Central memory CD8-positive, alpha-beta T cell (primary cell): ENCODE data around the gene GRIN2B.

ENCODE experiments used
- ATAC-seq: fragments of 150-1000 bp; cut with Tn5 transposase; replicated peaks from 2 replicates; pipeline ENCODE4 v1.10.0; 2022; ENCODE audit warnings: mild to moderate bottlenecking, moderate FRiP score, moderate number of reproducible peaks; ENCODE audit not compliant: poor library complexity, severe bottlenecking; ENCODE audit errors: extremely low read depth
- DNase-seq, 2 donors: peaks; one replicate each; pipeline ENCODE4 v3.0.0; 2021; ENCODE audit warnings: low spot score in 2 of 2
- H3K27ac Mint-ChIP-seq: one replicate; pipeline ENCODE4 v1.8.0; 2022; ENCODE audit warnings: low read depth, mild to moderate bottlenecking, moderate library complexity, mixed read lengths
- H3K27me3 Mint-ChIP-seq: one replicate; pipeline ENCODE4 v1.8.0; 2022; ENCODE audit warnings: mixed read lengths
- H3K36me3 Mint-ChIP-seq: one replicate; pipeline ENCODE4 v1.8.0; 2022; ENCODE audit warnings: mild to moderate bottlenecking, moderate library complexity, mixed read lengths; ENCODE audit not compliant: insufficient read depth
- H3K4me1 Mint-ChIP-seq: one replicate; pipeline ENCODE4 v1.8.0; 2022; ENCODE audit warnings: mixed read lengths
- H3K4me3 Mint-ChIP-seq: one replicate; pipeline ENCODE4 v1.8.0; 2022; ENCODE audit warnings: mild to moderate bottlenecking, moderate library complexity, mixed read lengths
- H3K9me3 Mint-ChIP-seq: one replicate; pipeline ENCODE4 v1.8.0; 2022; ENCODE audit warnings: mixed read lengths

Gene GRIN2B

GRCh38 chr12:13976880-13977279, 4.5 kb downstream of the GRIN2B start:
- ATAC-seq (no peak), DNase-seq (no peak)
- Mint-ChIP-seq H3K27ac (no peak overlapping the region), H3K4me3 (no peak overlapping the region), H3K4me1 (peaks cover 8% of the 10 kb centered on the region), H3K9me3 (no peaks in the 10 kb centered on the region), H3K27me3 (peaks cover 75% of the 10 kb centered on the region), H3K36me3 (no peaks in the 10 kb centered on the region)

- DNase-seq (no peak), ATAC-seq (no peak)
- no peak overlapping the region for H3K4me3 Mint-ChIP-seq
- peaks cover 67% of the 10 kb centered on the region for H3K27me3 Mint-ChIP-seq
- no peak overlapping the region for H3K27ac Mint-ChIP-seq
- no peaks in the 10 kb centered on the region for H3K36me3 Mint-ChIP-seq
- no peaks in the 10 kb centered on the region for H3K9me3 Mint-ChIP-seq
- H3K4me1 Mint-ChIP-seq = peaks cover 8% of the 10 kb centered on the region
Measured at GRCh38 chr12:13976028-13976584, 5.3 kb downstream of the GRIN2B start.

- H3K4me1 Mint-ChIP-seq = no peaks in the 10 kb centered on the region
- ATAC-seq (no peak), DNase-seq (no peak)
- no peak overlapping the region for H3K27ac Mint-ChIP-seq
- H3K36me3 Mint-ChIP-seq = no peaks in the 10 kb centered on the region
- no peaks in the 10 kb centered on the region for H3K9me3 Mint-ChIP-seq
- peaks cover 46% of the 10 kb centered on the region for H3K27me3 Mint-ChIP-seq
- H3K4me3 Mint-ChIP-seq = no peak overlapping the region
Measured at GRCh38 chr12:13973996-13974395, 7.4 kb downstream of the GRIN2B start.

GRCh38 chr12:13970803-13971202, 10.6 kb downstream of the GRIN2B start:
- Mint-ChIP-seq H3K27ac (no peak overlapping the region), H3K36me3 (no peaks in the 10 kb centered on the region), H3K9me3 (no peaks in the 10 kb centered on the region), H3K4me1 (no peaks in the 10 kb centered on the region), H3K4me3 (no peak overlapping the region), H3K27me3 (peaks cover 20% of the 10 kb centered on the region)
- no peak for DNase-seq
- no peak for ATAC-seq

- Mint-ChIP-seq H3K36me3 (no peaks in the 10 kb centered on the region), H3K4me1 (no peaks in the 10 kb centered on the region), H3K27ac (no peak overlapping the region), H3K27me3 (peaks cover 13% of the 10 kb centered on the region), H3K4me3 (no peak overlapping the region), H3K9me3 (no peaks in the 10 kb centered on the region)
- ATAC-seq (no peak), DNase-seq (no peak)
Measured at GRCh38 chr12:13968281-13968680, 13.1 kb downstream of the GRIN2B start.

GRCh38 chr12:13964666-13965065, 16.7 kb downstream of the GRIN2B start:
- H3K9me3 Mint-ChIP-seq = no peaks in the 10 kb centered on the region
- no peak overlapping the region for H3K4me3 Mint-ChIP-seq
- H3K27me3 Mint-ChIP-seq = peaks cover 21% of the 10 kb centered on the region
- no peak overlapping the region for H3K27ac Mint-ChIP-seq
- no peaks in the 10 kb centered on the region for H3K36me3 Mint-ChIP-seq
- DNase-seq (no peak), ATAC-seq (no peak)
- no peaks in the 10 kb centered on the region for H3K4me1 Mint-ChIP-seq

GRCh38 chr12:13962699-13963098, 18.7 kb downstream of the GRIN2B start:
- H3K27ac Mint-ChIP-seq = no peak overlapping the region
- H3K4me1 Mint-ChIP-seq = no peaks in the 10 kb centered on the region
- ATAC-seq = no peak
- peaks cover 33% of the 10 kb centered on the region for H3K27me3 Mint-ChIP-seq
- H3K9me3 Mint-ChIP-seq = peaks cover 10% of the 10 kb centered on the region
- H3K4me3 Mint-ChIP-seq = no peak overlapping the region
- no peak for DNase-seq
- H3K36me3 Mint-ChIP-seq = no peaks in the 10 kb centered on the region

- no peak overlapping the region for H3K4me3 Mint-ChIP-seq
- H3K27ac Mint-ChIP-seq = no peak overlapping the region
- no peaks in the 10 kb centered on the region for H3K4me1 Mint-ChIP-seq
- no peaks in the 10 kb centered on the region for H3K36me3 Mint-ChIP-seq
- peaks cover 10% of the 10 kb centered on the region for H3K9me3 Mint-ChIP-seq
- ATAC-seq (no peak), DNase-seq (no peak)
- H3K27me3 Mint-ChIP-seq = peaks cover 33% of the 10 kb centered on the region
Measured at GRCh38 chr12:13961971-13962370, 19.4 kb downstream of the GRIN2B start.

- Mint-ChIP-seq H3K27me3 (peaks cover 30% of the 10 kb centered on the region), H3K4me3 (no peak overlapping the region), H3K4me1 (no peaks in the 10 kb centered on the region), H3K27ac (no peak overlapping the region), H3K36me3 (no peaks in the 10 kb centered on the region), H3K9me3 (peaks cover 10% of the 10 kb centered on the region)
- DNase-seq (no peak), ATAC-seq (no peak)
Measured at GRCh38 chr12:13959131-13959723, 22.2 kb downstream of the GRIN2B start.

GRCh38 chr12:13957576-13957975, 23.8 kb downstream of the GRIN2B start:
- no peak overlapping the region for H3K4me3 Mint-ChIP-seq
- no peak overlapping the region for H3K27ac Mint-ChIP-seq
- H3K4me1 Mint-ChIP-seq = no peaks in the 10 kb centered on the region
- H3K27me3 Mint-ChIP-seq = peaks cover 13% of the 10 kb centered on the region
- ATAC-seq = no peak
- no peak for DNase-seq
- peaks cover 10% of the 10 kb centered on the region for H3K9me3 Mint-ChIP-seq
- no peaks in the 10 kb centered on the region for H3K36me3 Mint-ChIP-seq

GRCh38 chr12:13956060-13956590, 25.3 kb downstream of the GRIN2B start:
- DNase-seq (no peak), ATAC-seq (no peak)
- no peaks in the 10 kb centered on the region for H3K36me3 Mint-ChIP-seq
- no peak overlapping the region for H3K27ac Mint-ChIP-seq
- H3K4me3 Mint-ChIP-seq = no peak overlapping the region
- H3K4me1 Mint-ChIP-seq = no peaks in the 10 kb centered on the region
- H3K9me3 Mint-ChIP-seq = peaks cover 10% of the 10 kb centered on the region
- peaks cover 13% of the 10 kb centered on the region for H3K27me3 Mint-ChIP-seq

- no peak overlapping the region for H3K4me3 Mint-ChIP-seq
- no peak for DNase-seq
- ATAC-seq = no peak
- no peaks in the 10 kb centered on the region for H3K36me3 Mint-ChIP-seq
- no peaks in the 10 kb centered on the region for H3K4me1 Mint-ChIP-seq
- no peaks in the 10 kb centered on the region for H3K27me3 Mint-ChIP-seq
- no peak overlapping the region for H3K27ac Mint-ChIP-seq
- H3K9me3 Mint-ChIP-seq = no peaks in the 10 kb centered on the region
Measured at GRCh38 chr12:13952096-13952495, 29.3 kb downstream of the GRIN2B start.

- Mint-ChIP-seq H3K4me3 (no peak overlapping the region), H3K9me3 (no peaks in the 10 kb centered on the region), H3K27me3 (no peaks in the 10 kb centered on the region), H3K27ac (no peak overlapping the region), H3K36me3 (no peaks in the 10 kb centered on the region), H3K4me1 (no peaks in the 10 kb centered on the region)
- no peak for DNase-seq
- no peak for ATAC-seq
Measured at GRCh38 chr12:13950502-13950901, 30.9 kb downstream of the GRIN2B start.
